Thyroid gland (tissue), 4 donors: Measurements from ENCODE around the gene SORD. TPM values are rescaled to one million over a fixed set of nuclear protein-coding genes. Genes with fewer than 3 reads are reported as not detected.
A peak's percentile ranks its signal among the peaks of the same experiment; 100 is the strongest.
"Not testable (repeated sequence)": the region's sequence is repeated elsewhere in the genome, so short reads cannot be mapped to it uniquely, and the experiment has no call there.

Experiments
- DNase-seq, 2 donors: peaks; one replicate each; pipeline ENCODE4 v3.0.0-alpha.2; 2019
- H3K27ac ChIP-seq, 3 donors: fragments of 200-600 bp; sonication (generic); 1 replicate in 2 of 3; 2 replicates in 1 of 3; pipeline ENCODE4 v1.5.1; 2016 to 2019; ENCODE audit warnings: mild to moderate bottlenecking in 1 of 3, moderate library complexity in 1 of 3
- H3K27me3 ChIP-seq: fragments of 200-600 bp; sonication (generic); one replicate; pipeline ENCODE4 v1.5.1; 2019
- H3K36me3 ChIP-seq, 2 donors: fragments of 200-600 bp; sonication (generic); one replicate each; pipeline ENCODE4 v1.5.1; 2016 to 2019
- H3K4me1 ChIP-seq, 2 donors: fragments of 200-600 bp; sonication (generic); one replicate each; pipeline ENCODE4 v1.5.1; 2017 to 2019
- H3K4me3 ChIP-seq, 3 donors: fragments of 200-600 bp; sonication (generic); replicated peaks in 1 of 3; 1 replicate in 2 of 3; 2 replicates in 1 of 3; pipeline ENCODE4 v1.5.1; 2016; ENCODE audit warnings: mild to moderate bottlenecking in 1 of 3
- H3K9me3 ChIP-seq: fragments of 200-600 bp; sonication (generic); one replicate; pipeline ENCODE4 v1.5.1; 2017
- CTCF ChIP-seq, 6 experiments: fragments of 200-600 bp in 3 of 6; fragments of 450-650 bp in 3 of 6; sonication (generic) in 3 of 6; IDR thresholded peaks; one replicate each; pipeline ENCODE4 v1.5.1; 2016 to 2019; ENCODE audit warnings: antibody characterized with exemption in 6 of 6, mild to moderate bottlenecking in 2 of 6, inconsistent platforms in 1 of 6, moderate library complexity in 1 of 6
- POLR2A ChIP-seq, 2 donors: fragments of 450-650 bp; IDR thresholded peaks; one replicate each; pipeline ENCODE4 v1.6.1; 2017; ENCODE audit warnings: antibody characterized with exemption in 2 of 2, mild to moderate bottlenecking in 2 of 2, moderate library complexity in 1 of 2
- WGBS, 2 donors: methylation state at CpG; one replicate each; pipeline ENCODE4 v1.1.5; 2017; 5-methylcytosine and 5-hydroxymethylcytosine counted together
- intact Hi-C: fragments of 100-400 bp; cut with DNase I; formaldehyde crosslinking; loops from one replicate; pipeline ENCODE4 v1.15.1; 2023
- total RNA-seq, 4 donors: library from RNA; depleted of rRNA; stranded (reverse); fragments of >200 nt; gene quantifications; one replicate each; pipeline ENCODE4 v1.2.3, GENCODE V29; 2016

SORD gene
- total RNA-seq, 4 donors from 2014 or later: 241 to 831 (median 477) TPM

DNA sequence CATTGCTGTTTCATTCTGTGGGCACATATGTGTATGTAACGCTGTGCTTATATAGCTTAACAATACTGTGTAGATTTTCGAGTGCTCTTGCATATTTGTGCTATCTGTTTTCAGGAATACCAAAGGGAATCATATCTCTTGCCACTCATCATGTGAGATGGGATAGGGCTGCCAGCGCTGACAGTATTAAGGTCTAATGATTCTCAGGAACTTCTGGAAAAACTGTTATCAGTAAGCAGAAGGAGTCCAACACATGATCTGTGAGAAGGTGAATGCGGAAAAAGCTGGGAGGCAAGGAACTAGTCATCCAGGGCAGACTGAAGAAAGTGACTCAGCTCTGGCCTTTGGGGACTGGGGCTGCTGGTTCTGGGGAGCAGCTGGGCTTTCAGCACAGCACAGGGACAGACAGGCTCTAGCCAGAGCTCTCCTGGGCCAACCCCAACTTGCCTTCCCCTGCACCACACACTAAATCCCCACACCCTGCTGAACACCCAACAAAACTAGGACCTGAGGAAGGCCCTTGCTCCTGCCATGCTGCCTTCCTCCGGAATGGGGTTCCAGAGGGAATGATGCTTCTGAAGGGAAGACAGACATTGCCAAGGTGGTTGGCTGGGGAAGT is 56.7 kb downstream of the SORD start:
- DNase-seq, H3K27me3 ChIP-seq, H3K4me3 ChIP-seq, H3K36me3 ChIP-seq, intact Hi-C loops, H3K9me3 ChIP-seq: not testable (repeated sequence)
- peaks cover 0 to 13% of the 10 kb centered on the region in 2 donors for H3K4me1 ChIP-seq
- peak overlapping the region; percentile 24 to 74 (median 58) for H3K27ac ChIP-seq
- 59 to 68% methylated on average over 4 of the region's 5 CpGs for WGBS, 2 donors

DNA sequence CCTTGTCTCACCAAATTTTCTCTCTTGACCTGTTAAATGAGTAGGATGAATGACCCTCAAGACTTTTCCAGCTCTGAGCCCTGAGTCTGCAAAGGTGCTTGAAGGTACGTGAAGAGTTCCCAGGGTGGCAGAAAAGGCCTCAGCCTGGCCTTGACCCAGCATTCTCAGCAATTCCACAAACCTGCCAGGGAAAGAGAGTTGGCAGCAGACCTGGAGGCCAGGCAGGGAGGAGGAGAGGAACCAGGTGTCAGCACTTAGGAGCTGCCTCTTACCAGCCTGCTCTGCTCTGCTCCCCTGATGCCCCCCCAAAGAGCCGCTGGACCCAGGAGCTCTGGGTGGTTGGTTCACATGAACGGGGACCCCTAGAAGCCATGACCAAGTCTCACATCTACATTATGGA is 57.6 kb downstream of the SORD start:
- H3K27ac ChIP-seq: peak overlapping the region in 1 of 3 donors; percentile 25
- H3K9me3 ChIP-seq, H3K27me3 ChIP-seq, H3K36me3 ChIP-seq, intact Hi-C loops, H3K4me3 ChIP-seq: not testable (repeated sequence)
- 20 to 40% methylated on average over 1 of the region's 3 CpGs for WGBS, 2 donors
- peaks cover 0 to 13% of the 10 kb centered on the region in 2 donors for H3K4me1 ChIP-seq
- DNase-seq: peak; percentile 58 to 60

GRCh38 chr15:45082412-45082811 is 59.4 kb downstream of the SORD start:
- 92 to 93% methylated on average over 5 to 6 of the region's 10 CpGs for WGBS, 2 donors
- H3K4me3 ChIP-seq, DNase-seq, intact Hi-C loops, H3K9me3 ChIP-seq, H3K27me3 ChIP-seq, H3K27ac ChIP-seq, H3K36me3 ChIP-seq: not testable (repeated sequence)
- peaks cover 0 to 13% of the 10 kb centered on the region in 2 donors for H3K4me1 ChIP-seq

DNA sequence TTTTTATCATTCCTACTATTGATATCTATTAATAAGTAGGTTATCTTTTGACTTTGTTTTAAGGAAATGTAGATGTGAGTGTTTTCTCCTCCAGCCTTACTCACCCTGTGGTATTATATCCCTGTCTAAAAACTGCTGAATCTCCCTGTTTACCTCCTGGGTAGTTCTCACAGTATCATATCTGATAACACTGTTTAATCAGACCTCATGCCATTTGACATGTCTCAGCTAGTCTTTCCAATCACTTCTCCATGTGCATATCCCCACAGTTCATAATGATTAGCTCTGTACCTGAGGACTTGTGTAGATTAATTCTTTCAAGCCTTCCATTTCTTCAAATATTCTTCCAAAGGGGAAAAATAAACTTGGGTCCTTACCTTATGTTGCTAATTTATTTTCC is 60.2 kb downstream of the SORD start:
- Histone ChIP-seq H3K36me3 (no peaks in the 10 kb centered on the region), H3K4me3 (no peak overlapping the region), H3K4me1 (peaks cover 0 to 13% of the 10 kb centered on the region in 2 donors), H3K27ac (no peak overlapping the region), H3K9me3 (no peaks in the 10 kb centered on the region), H3K27me3 (no peaks in the 10 kb centered on the region)
- TF ChIP-seq CTCF (IDR thresholded peaks at IDR 0.05): no peak
- no peak for TF ChIP-seq POLR2A (IDR thresholded peaks at IDR 0.05)
- intact Hi-C loops: no loop called here
- no peak for DNase-seq

DNA sequence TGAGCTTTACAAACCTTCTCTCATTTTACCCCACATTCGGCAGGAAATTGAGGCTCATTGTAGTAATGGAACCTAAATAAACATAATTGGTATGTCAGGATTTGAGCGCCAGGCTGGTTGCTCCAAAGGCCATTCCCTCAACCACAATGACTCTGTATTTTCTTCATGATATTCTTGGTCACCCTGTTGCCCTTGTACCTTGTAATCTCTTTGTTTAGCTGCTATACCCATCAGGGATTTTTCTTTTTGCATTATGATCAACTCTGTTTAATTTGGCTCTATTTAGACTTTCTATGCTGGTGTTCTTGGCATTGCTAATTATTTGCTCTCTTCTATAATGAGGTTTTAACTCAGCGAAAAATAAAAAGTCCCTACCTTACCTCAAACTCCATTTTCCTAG is 61.2 kb downstream of the SORD start:
- H3K27me3 ChIP-seq: no peaks in the 10 kb centered on the region
- no peak for TF ChIP-seq POLR2A (IDR thresholded peaks at IDR 0.05)
- no peak for TF ChIP-seq CTCF (IDR thresholded peaks at IDR 0.05)
- H3K4me1 ChIP-seq: peaks cover 0 to 8% of the 10 kb centered on the region in 2 donors
- no peak for DNase-seq
- 83 to 85% methylated on average over 3 of the region's 3 CpGs for WGBS, 2 donors
- no peak overlapping the region for H3K27ac ChIP-seq
- H3K4me3 ChIP-seq: no peak overlapping the region
- no peaks in the 10 kb centered on the region for H3K9me3 ChIP-seq
- intact Hi-C loops: no loop called here
- no peaks in the 10 kb centered on the region for H3K36me3 ChIP-seq

DNA sequence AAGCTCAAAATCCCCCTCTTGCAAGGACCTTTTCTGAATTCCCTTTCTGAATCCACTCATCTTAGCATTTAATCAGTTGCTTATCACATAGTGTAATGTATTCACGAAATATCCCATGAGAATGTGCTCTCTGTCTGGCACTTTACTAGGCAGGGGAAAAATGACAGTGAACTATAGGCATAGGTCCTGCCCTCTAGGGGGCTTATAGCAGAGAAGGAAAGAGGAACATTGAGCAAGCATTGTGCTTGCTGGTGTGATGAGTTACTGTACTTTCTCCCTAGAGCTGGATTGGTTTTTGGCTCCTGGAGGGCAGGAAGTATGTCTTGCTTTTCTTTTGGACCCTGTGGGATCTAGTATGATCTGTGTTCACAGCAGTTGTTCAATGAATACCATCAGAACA is 64.5 kb downstream of the SORD start:
- Histone ChIP-seq H3K4me1 (no peaks in the 10 kb centered on the region), H3K27ac (no peak overlapping the region), H3K9me3 (no peaks in the 10 kb centered on the region), H3K36me3 (no peaks in the 10 kb centered on the region), H3K4me3 (no peak overlapping the region), H3K27me3 (no peaks in the 10 kb centered on the region)
- WGBS, 2 donors: 82 to 90% methylated on average over 1 of the region's 1 CpG
- no peak for DNase-seq
- intact Hi-C loops: no loop called here
- TF ChIP-seq POLR2A (IDR thresholded peaks at IDR 0.05) (no peak), CTCF (IDR thresholded peaks at IDR 0.05) (no peak)
